ENCODE results near the gene LRRC61. TPM values are rescaled to one million over a fixed set of nuclear protein-coding genes. Genes with fewer than 3 reads are reported as not detected.

Gene LRRC61
- total and polyA plus RNA-seq, 2 of the 13 experiments (the other 11 are each of a cell fraction or from before 2014, with no cell fraction given) = 33.0 to 34.8 TPM

GRCh38 chr7:150368884-150369747, 46.0 kb downstream of the LRRC61 start (continued):
- TF ChIP-seq SMYD3 (CRISPR knock-in tag; IDR thresholded peaks at IDR 0.05) (no peak), ZNF414 (CRISPR knock-in tag; IDR thresholded peaks at IDR 0.05) (0 out of 2 replicates have a peak, but pooled peaks have one; percentile 16), JUND (CRISPR knock-in tag; IDR thresholded peaks at IDR 0.05) (peak; percentile 19; the same call in 1 of the 2 replicates), STAG1 (CRISPR knock-in tag; IDR thresholded peaks at IDR 0.05) (no peak), TCF7 (IDR thresholded peaks at IDR 0.05; ENCODE audit: low read depth) (no peak), ZMYM4 (CRISPR knock-in tag; IDR thresholded peaks at IDR 0.05) (no peak), HNF4A (CRISPR knock-in tag; IDR thresholded peaks at IDR 0.05) (peak; percentile 18; the same call in 1 of the 2 replicates), ZNF430 (CRISPR knock-in tag; IDR thresholded peaks at IDR 0.05) (no peak; the same call in 1 of the 2 replicates), SRSF1 (optimal IDR thresholded peaks at IDR 0.05; ENCODE audit: low read depth, low read length) (no peak), HNF1B (CRISPR knock-in tag; IDR thresholded peaks at IDR 0.05) (no peak), ZBTB26 (CRISPR knock-in tag; IDR thresholded peaks at IDR 0.05; ENCODE audit: borderline replicate concordance) (no peak), NCOA5 (CRISPR knock-in tag; IDR thresholded peaks at IDR 0.05) (no peak), SKI (IDR thresholded peaks at IDR 0.05; ENCODE audit: partially characterized antibody) (no peak), ATF7 (IDR thresholded peaks at IDR 0.05) (no peak), ATF7 (CRISPR knock-in tag; IDR thresholded peaks at IDR 0.05) (no peak), ZNF558 (CRISPR knock-in tag; IDR thresholded peaks at IDR 0.05; ENCODE audit: borderline replicate concordance) (0 out of 2 replicates have a peak, but pooled peaks have one; percentile 1), AKAP8 (CRISPR knock-in tag; IDR thresholded peaks at IDR 0.05) (peak; percentile 53; the same call in 1 of the 2 replicates), ZFAT (CRISPR knock-in tag; conservative IDR thresholded peaks at IDR 0.05) (no peak), MZF1 (CRISPR knock-in tag; IDR thresholded peaks at IDR 0.05; ENCODE audit: borderline replicate concordance) (no peak), ZSCAN29 (CRISPR knock-in tag; conservative IDR thresholded peaks at IDR 0.05) (no peak), ZNF788 (CRISPR knock-in tag; IDR thresholded peaks at IDR 0.05; ENCODE audit: borderline replicate concordance) (no peak; the same call in 1 of the 2 replicates), HNF4G (IDR thresholded peaks at IDR 0.05; ENCODE audit: borderline replicate concordance, low read depth, low read length) (peak; percentile 23; the same call in 1 of the 2 replicates), HNF4G (CRISPR knock-in tag; IDR thresholded peaks at IDR 0.05; ENCODE audit: borderline replicate concordance, low read depth) (no peak), RELA (CRISPR knock-in tag; IDR thresholded peaks at IDR 0.05) (no peak), SUZ12 (IDR thresholded peaks at IDR 0.05; ENCODE audit: low read depth, low read length) (no peak), ZIK1 (CRISPR knock-in tag; IDR thresholded peaks at IDR 0.05; ENCODE audit: borderline replicate concordance, low read depth) (no peak), MTF1 (CRISPR knock-in tag; IDR thresholded peaks at IDR 0.05) (no peak), MIER3 (CRISPR knock-in tag; IDR thresholded peaks at IDR 0.05; ENCODE audit: borderline replicate concordance) (no peak), SP4 (CRISPR knock-in tag; IDR thresholded peaks at IDR 0.05) (no peak)

All from HepG2 (cell line).